H1 (cell line): ENCODE data around the gene NBPF3. TPM values are rescaled to one million over a fixed set of nuclear protein-coding genes. Genes with fewer than 3 reads are reported as not detected.
A peak's percentile ranks its signal among the peaks of the same experiment; 100 is the strongest.

ENCODE experiments used
- CTCF ChIA-PET: fragments of 300-600 bp; sonication (Branson Sonifier 250); formaldehyde crosslinking; loops from one replicate; lab custom pipeline; 2021; ENCODE audit not compliant: partially characterized antibody; lab: Charles Lee
- POLR2A ChIA-PET: fragments of 300-600 bp; sonication (Branson Sonifier 250); formaldehyde crosslinking; loops from one replicate; lab custom pipeline; 2021; ENCODE audit warnings: inconsistent platforms; ENCODE audit not compliant: partially characterized antibody; lab: Charles Lee
- DNase-seq, 2 experiments: peaks; one replicate each; pipeline versions ENCODE4 v3.0.0 to v3.0.0-alpha.2; 2010 to 2022; ENCODE audit warnings: low spot score in 2 of 2, low read depth in 1 of 2, mixed read lengths in 1 of 2
- FAIRE-seq: peaks from 2 replicates; lab custom pipeline; 2011; peaks lifted over from hg19 to GRCh38; lab: Jason Lieb, UNC
- H2AFZ ChIP-seq: 2 replicates; pipeline ENCODE4 v1.8.1; 2012; ENCODE audit warnings: low read length, inconsistent platforms
- H2AK5ac ChIP-seq: 2 replicates; pipeline ENCODE4 v1.6.1; 2013; ENCODE audit warnings: low read depth, low read length
- H2BK120ac ChIP-seq: replicated peaks from 2 replicates; pipeline ENCODE3; 2013; ENCODE audit warnings: low read depth, low read length, inconsistent platforms
- H2BK12ac ChIP-seq: 2 replicates; pipeline ENCODE4 v1.6.1; 2013; ENCODE audit warnings: low read depth, low read length
- H2BK15ac ChIP-seq: 2 replicates; pipeline ENCODE4 v1.6.1; 2013; ENCODE audit warnings: low read length
- H2BK20ac ChIP-seq: 2 replicates; pipeline ENCODE4 v1.6.1; 2013; ENCODE audit warnings: low read length
- H2BK5ac ChIP-seq: 2 replicates; pipeline ENCODE4 v1.6.1; 2013; ENCODE audit warnings: low read depth, low read length
- H3K14ac ChIP-seq: 2 replicates; pipeline ENCODE4 v1.6.1; 2013; ENCODE audit warnings: inconsistent platforms; ENCODE audit not compliant: insufficient read length
- H3K18ac ChIP-seq: 2 replicates; pipeline ENCODE4 v1.6.1; 2013; ENCODE audit warnings: low read length; ENCODE audit errors: extremely low read depth
- H3K23ac ChIP-seq: 2 replicates; pipeline ENCODE4 v1.6.1; 2013; ENCODE audit warnings: inconsistent platforms; ENCODE audit not compliant: insufficient read length
- H3K23me2 ChIP-seq: 2 replicates; pipeline ENCODE4 v1.6.1; 2013; ENCODE audit warnings: low read depth, low read length
- H3K27ac ChIP-seq: 2 replicates; pipeline ENCODE4 v1.6.1; 2011; ENCODE audit warnings: low read depth, low read length, inconsistent platforms
- H3K27me3 ChIP-seq, 4 experiments: replicated peaks in 1 of 4; 1 replicate in 1 of 4; 2 replicates in 3 of 4; pipeline versions ENCODE4 v1.6.1 to v1.8.1; 2011 to 2013; ENCODE audit warnings: low read length in 3 of 4, mild to moderate bottlenecking in 3 of 4, inconsistent platforms in 2 of 4, mixed read lengths in 2 of 4, moderate library complexity in 1 of 4; ENCODE audit not compliant: control insufficient read depth in 3 of 4, insufficient read depth in 3 of 4; ENCODE audit errors: extremely low read depth in 1 of 4
- H3K36me3 ChIP-seq, 4 experiments: 2 replicates each; pipeline versions ENCODE4 v1.6.1 to v1.8.1; 2011 to 2013; ENCODE audit warnings: mild to moderate bottlenecking in 4 of 4, low read length in 3 of 4, moderate library complexity in 2 of 4, control low read depth in 1 of 4, inconsistent platforms in 1 of 4; ENCODE audit not compliant: insufficient read depth in 4 of 4, control insufficient read depth in 2 of 4
- H3K4ac ChIP-seq: replicated peaks from 2 replicates; pipeline ENCODE3; 2013; ENCODE audit warnings: low read length, low read depth, mixed read lengths, inconsistent platforms; ENCODE audit not compliant: insufficient read length
- H3K4me1 ChIP-seq, 4 experiments: replicated peaks in 1 of 4; 1 replicate in 1 of 4; 2 replicates in 3 of 4; pipeline versions ENCODE4 v1.6.1 to v1.8.1; 2011 to 2013; ENCODE audit warnings: low read length in 3 of 4, inconsistent platforms in 2 of 4, mixed read lengths in 1 of 4; ENCODE audit not compliant: insufficient read depth in 4 of 4, control insufficient read depth in 3 of 4
- H3K4me2 ChIP-seq, 2 experiments: 2 replicates each; pipeline versions ENCODE4 v1.6.1 to v1.8.1; 2011 to 2013; ENCODE audit warnings: low read depth in 2 of 2, low read length in 2 of 2, control low read depth in 1 of 2, inconsistent platforms in 1 of 2, mild to moderate bottlenecking in 1 of 2; ENCODE audit not compliant: insufficient read depth in 1 of 2
- H3K4me3 ChIP-seq, 4 experiments: fragments of 200-600, 300-600 bp in 1 of 4; sonication (generic), shearing (Covaris generic), sonication (Bioruptor Twin) in 1 of 4; 2 replicates each; pipeline versions ENCODE4 v1.5.1 to v1.8.1; 2011 to 2016; ENCODE audit warnings: low read length in 4 of 4, low read depth in 3 of 4, control low read depth in 2 of 4, inconsistent platforms in 2 of 4, mild to moderate bottlenecking in 2 of 4, mixed read lengths in 1 of 4, moderate library complexity in 1 of 4; ENCODE audit not compliant: insufficient read depth in 2 of 4; ENCODE audit errors: extremely low read depth in 1 of 4
- H3K56ac ChIP-seq: replicated peaks from 2 replicates; pipeline ENCODE3; 2013; ENCODE audit warnings: low read depth, mild to moderate bottlenecking, mixed read lengths, low read length, inconsistent platforms; ENCODE audit not compliant: insufficient read length
- H3K79me1 ChIP-seq: 2 replicates; pipeline ENCODE4 v1.6.1; 2013; ENCODE audit warnings: low read depth, low read length, control low read depth
- H3K79me2 ChIP-seq, 2 experiments: 2 replicates each; pipeline versions ENCODE4 v1.6.1 to v1.8.1; 2012 to 2013; ENCODE audit warnings: low read length in 2 of 2, mild to moderate bottlenecking in 2 of 2, inconsistent platforms in 1 of 2; ENCODE audit not compliant: insufficient read depth in 2 of 2, control insufficient read depth in 1 of 2
- H3K9ac ChIP-seq, 4 experiments: replicated peaks in 1 of 4; 1 replicate in 1 of 4; 2 replicates in 3 of 4; pipeline versions ENCODE4 v1.6.1 to v1.8.1; 2011 to 2013; ENCODE audit warnings: low read depth in 3 of 4, low read length in 3 of 4, control low read depth in 2 of 4, mild to moderate bottlenecking in 2 of 4, moderate library complexity in 2 of 4, inconsistent platforms in 1 of 4; ENCODE audit errors: extremely low read depth in 1 of 4
- H3K9me3 ChIP-seq, 2 experiments: 2 replicates each; pipeline versions ENCODE4 v1.6.1 to v1.8.1; 2012 to 2013; ENCODE audit warnings: mild to moderate bottlenecking in 2 of 2, moderate library complexity in 2 of 2, control low read depth in 1 of 2, inconsistent platforms in 1 of 2, low read depth in 1 of 2, low read length in 1 of 2, mixed read lengths in 1 of 2; ENCODE audit not compliant: insufficient read depth in 2 of 2
- H4K20me1 ChIP-seq, 2 experiments: replicated peaks in 1 of 2; 2 replicates each; pipeline versions ENCODE3 to v1.8.1; 2011 to 2013; ENCODE audit warnings: inconsistent platforms in 2 of 2, low read length in 2 of 2, mild to moderate bottlenecking in 1 of 2; ENCODE audit not compliant: insufficient read depth in 2 of 2, control insufficient read depth in 1 of 2
- H4K5ac ChIP-seq: 2 replicates; pipeline ENCODE4 v1.6.1; 2013; ENCODE audit warnings: low read length, low read depth, mixed read lengths, inconsistent platforms; ENCODE audit not compliant: insufficient read length
- H4K8ac ChIP-seq: 2 replicates; pipeline ENCODE4 v1.8.0; 2013; ENCODE audit warnings: mild to moderate bottlenecking, moderate library complexity, low read length, inconsistent platforms; ENCODE audit not compliant: insufficient read depth; ENCODE audit errors: extremely low read depth
- H4K91ac ChIP-seq: replicated peaks from 2 replicates; pipeline ENCODE3; 2013; ENCODE audit warnings: low read length, mixed read lengths, inconsistent platforms; ENCODE audit not compliant: insufficient read length
- ASH2L ChIP-seq: fragments of 200-600, 300-600 bp; sonication (generic); IDR thresholded peaks from one replicate; pipeline ENCODE4 v1.7.1; 2017; ENCODE audit warnings: low read length
- BACH1 ChIP-seq: IDR thresholded peaks from 2 replicates; pipeline ENCODE4 v1.6.1; 2012; ENCODE audit warnings: low read length, improper control_type of control experiment
- BRCA1 ChIP-seq: IDR thresholded peaks from 2 replicates; pipeline ENCODE4 v1.6.1; 2012; ENCODE audit warnings: low read depth, low read length, improper control_type of control experiment
- CTBP2 ChIP-seq: IDR thresholded peaks from 2 replicates; pipeline ENCODE4 v1.7.0; 2011; ENCODE audit warnings: borderline replicate concordance, mild to moderate bottlenecking, moderate library complexity, mixed read lengths, low read length; ENCODE audit not compliant: insufficient read depth, insufficient read length
- FOSL1 ChIP-seq: IDR thresholded peaks from 2 replicates; pipeline ENCODE4 v1.6.1; 2011; ENCODE audit warnings: mild to moderate bottlenecking, low read depth, low read length, moderate library complexity; ENCODE audit not compliant: insufficient read depth
- JUN ChIP-seq: IDR thresholded peaks from 2 replicates; pipeline ENCODE4 v1.6.1; 2011; ENCODE audit warnings: low read depth, mild to moderate bottlenecking, improper control_type of control experiment, low read length
- POU5F1 ChIP-seq: IDR thresholded peaks from 2 replicates; pipeline ENCODE4 v1.6.1; 2011; ENCODE audit warnings: low read depth, mild to moderate bottlenecking, low read length, moderate library complexity
- RXRA ChIP-seq: IDR thresholded peaks from 2 replicates; pipeline ENCODE4 v1.6.1; 2011; ENCODE audit warnings: low read depth, mild to moderate bottlenecking, low read length, moderate library complexity; ENCODE audit not compliant: insufficient read depth
- TEAD4 ChIP-seq: IDR thresholded peaks from 2 replicates; pipeline ENCODE4 v1.6.1; 2012; ENCODE audit warnings: low read depth, low read length, inconsistent platforms, mixed read lengths
- WGBS, 2 experiments: shearing (Covaris generic) in 1 of 2; methylation state at CpG; one replicate each; pipeline versions ENCODE4 v1.1.6 to v1.1.7; 2013 to 2015; ENCODE audit warnings: low lambda C conversion rate in 2 of 2, mixed read lengths in 2 of 2, inconsistent platforms in 1 of 2, low coverage in 1 of 2, missing lambda C conversion rate in 1 of 2; ENCODE audit not compliant: insufficient replicate concordance in 2 of 2, insufficient coverage in 1 of 2, insufficient read length in 1 of 2; ENCODE audit errors: extremely low coverage in 1 of 2, missing lambda C conversion rate in 1 of 2; 5-methylcytosine and 5-hydroxymethylcytosine counted together
- polyA plus RNA-seq, 7 experiments: library from polyadenylated mRNA; depleted of rRNA in 3 of 7; stranded (reverse) in 5 of 7; unstranded in 2 of 7; fragments of >200 nt in 5 of 7; fragments of 200-250 nt in 2 of 7; gene quantifications; 1 replicate in 5 of 7; 2 replicates in 1 of 7; 4 replicates in 1 of 7; pipeline versions ENCODE4 v1.2.1 to v1.2.3, GENCODE V29; 2011 to 2013; ENCODE audit warnings: missing spikeins in 2 of 7, mixed read lengths in 2 of 7
- total RNA-seq: library from RNA; stranded (reverse); fragmentation: NEBNext Ultra II Directional; extraction: Animal tissue kit (Norgen Biotek cat#: 25700); gene quantifications from 2 replicates; pipeline ENCODE4 v1.2.1, GENCODE V29; 2021
- TF ChIP-seq, protein P1 (sequence below), 3 experiments: IDR thresholded peaks; 1 replicate in 2 of 3; 2 replicates in 1 of 3; pipeline versions ENCODE4 v1.5.1 to v1.6.1; 2011; ENCODE audit warnings: low read length in 3 of 3, mild to moderate bottlenecking in 3 of 3, inconsistent platforms in 2 of 3, low read depth in 1 of 3, moderate library complexity in 1 of 3; ENCODE audit not compliant: insufficient read depth in 1 of 3; ENCODE audit errors: control extremely low read depth in 1 of 3

NBPF3 gene
- total and polyA plus RNA-seq, 2 of the 8 experiments (the other 6 are each of a cell fraction or from before 2014, with no cell fraction given): 3.8 to 4.3 TPM

DNA sequence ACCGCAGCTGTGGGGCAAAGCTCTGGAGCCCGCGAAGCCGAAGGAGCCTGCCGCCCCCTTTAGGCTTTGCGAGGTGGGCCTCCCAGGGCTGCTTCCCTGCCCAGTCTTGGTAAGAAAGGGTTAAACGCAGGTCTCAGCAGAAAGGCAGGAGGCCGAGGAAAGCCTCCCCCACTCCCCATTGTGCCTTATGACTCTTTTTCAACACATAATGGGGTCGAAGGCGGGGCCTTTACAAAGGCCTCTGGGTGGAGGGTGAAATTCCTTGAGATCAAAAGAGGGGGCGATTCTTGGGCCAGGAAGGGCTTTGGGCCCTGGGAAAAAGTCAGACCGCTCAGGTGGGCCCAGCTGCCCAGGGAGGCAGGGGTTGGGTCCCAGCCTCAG, 70.2 kb downstream of the NBPF3 start:
- Histone ChIP-seq H3K9me3 (no peaks in the 10 kb centered on the region), H3K18ac (peak overlapping the region; percentile 96), H4K8ac (no peak overlapping the region), H2BK12ac (0 out of 2 replicates have a peak overlapping the region, but pooled peaks have one; percentile 19), H3K4me2 (peak overlapping the region; percentile 70 to 87), H2AFZ (no peak overlapping the region), H3K14ac (no peak overlapping the region), H3K4me3 (peak overlapping the region; percentile 78 to 92 (median 80)), H2BK15ac (no peak overlapping the region), H3K23ac (no peak overlapping the region), H4K5ac (no peak overlapping the region), H2BK20ac (no peak overlapping the region), H3K27ac (no peak overlapping the region), H3K79me1 (peaks cover 4% of the 10 kb centered on the region), H2AK5ac (no peak overlapping the region), H4K20me1 (peaks cover 10 to 26% of the 10 kb centered on the region in 2 experiments), H3K56ac (no peak overlapping the region), H3K9ac (peak overlapping the region in 3 of 4 experiments; percentile 22 to 73 (median 67); a peak in 4 of 7 replicates), H3K4ac (no peak overlapping the region), H2BK120ac (peak overlapping the region; percentile 80), H4K91ac (no peak overlapping the region), H3K4me1 (peaks cover 14 to 22% (median 17%) of the 10 kb centered on the region in 4 experiments), H2BK5ac (peak overlapping the region; percentile 80; the same call in 1 of the 2 replicates), H3K36me3 (peaks cover 0 to 5% (median 0%) of the 10 kb centered on the region in 4 experiments; a peak in 2 of 8 replicates), H3K79me2 (peaks cover 12 to 46% of the 10 kb centered on the region in 2 experiments; a peak in 3 of 4 replicates), H3K27me3 (peaks cover 0 to 17% (median 10%) of the 10 kb centered on the region in 4 experiments; a peak in 6 of 7 replicates), H3K23me2 (peaks cover 10% of the 10 kb centered on the region; the same call in 1 of the 2 replicates)
- WGBS, 2 experiments: 2% methylated on average over 9 of the region's 12 CpGs; no CpG with 5 or more reads in 1 of the 2 experiments
- peak; percentile 71 to 77 for DNase-seq
- CTCF ChIA-PET: interaction anchor here (1.0 to 26.3 kb wide), 14 partner anchors 13 to 278 kb away, joined by 3 to 372 read pairs (median 12); no protein-coding TSS in a partner anchor
- peak; percentile 65 for FAIRE-seq
- POLR2A ChIA-PET: interaction anchor here (0.6 to 1.7 kb wide), 7 partner anchors 8 to 87 kb away, joined by 3 to 8 read pairs (median 3); no protein-coding TSS in a partner anchor
- TF ChIP-seq RXRA (no peak), JUN (no peak), FOSL1 (no peak), CTBP2 (no peak), TEAD4 (peak; percentile 34; the same call in 1 of the 2 replicates), ASH2L (no peak), BRCA1 (no peak), BACH1 (0 out of 2 replicates have a peak, but pooled peaks have one; percentile 44), POU5F1 (no peak)
- TF ChIP-seq, protein P1, sequence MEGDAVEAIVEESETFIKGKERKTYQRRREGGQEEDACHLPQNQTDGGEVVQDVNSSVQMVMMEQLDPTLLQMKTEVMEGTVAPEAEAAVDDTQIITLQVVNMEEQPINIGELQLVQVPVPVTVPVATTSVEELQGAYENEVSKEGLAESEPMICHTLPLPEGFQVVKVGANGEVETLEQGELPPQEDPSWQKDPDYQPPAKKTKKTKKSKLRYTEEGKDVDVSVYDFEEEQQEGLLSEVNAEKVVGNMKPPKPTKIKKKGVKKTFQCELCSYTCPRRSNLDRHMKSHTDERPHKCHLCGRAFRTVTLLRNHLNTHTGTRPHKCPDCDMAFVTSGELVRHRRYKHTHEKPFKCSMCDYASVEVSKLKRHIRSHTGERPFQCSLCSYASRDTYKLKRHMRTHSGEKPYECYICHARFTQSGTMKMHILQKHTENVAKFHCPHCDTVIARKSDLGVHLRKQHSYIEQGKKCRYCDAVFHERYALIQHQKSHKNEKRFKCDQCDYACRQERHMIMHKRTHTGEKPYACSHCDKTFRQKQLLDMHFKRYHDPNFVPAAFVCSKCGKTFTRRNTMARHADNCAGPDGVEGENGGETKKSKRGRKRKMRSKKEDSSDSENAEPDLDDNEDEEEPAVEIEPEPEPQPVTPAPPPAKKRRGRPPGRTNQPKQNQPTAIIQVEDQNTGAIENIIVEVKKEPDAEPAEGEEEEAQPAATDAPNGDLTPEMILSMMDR (IDR thresholded peaks at IDR 0.05; ENCODE audit: control extremely low read depth in 1 of 3, insufficient read depth in 1 of 3, low read depth in 1 of 3, low read length in 3 of 3): peak; percentile 10 to 33 (median 16); a peak in 3 of 4 replicates
